ENCODE measurements around the gene TST.

Gene TST

DNA sequence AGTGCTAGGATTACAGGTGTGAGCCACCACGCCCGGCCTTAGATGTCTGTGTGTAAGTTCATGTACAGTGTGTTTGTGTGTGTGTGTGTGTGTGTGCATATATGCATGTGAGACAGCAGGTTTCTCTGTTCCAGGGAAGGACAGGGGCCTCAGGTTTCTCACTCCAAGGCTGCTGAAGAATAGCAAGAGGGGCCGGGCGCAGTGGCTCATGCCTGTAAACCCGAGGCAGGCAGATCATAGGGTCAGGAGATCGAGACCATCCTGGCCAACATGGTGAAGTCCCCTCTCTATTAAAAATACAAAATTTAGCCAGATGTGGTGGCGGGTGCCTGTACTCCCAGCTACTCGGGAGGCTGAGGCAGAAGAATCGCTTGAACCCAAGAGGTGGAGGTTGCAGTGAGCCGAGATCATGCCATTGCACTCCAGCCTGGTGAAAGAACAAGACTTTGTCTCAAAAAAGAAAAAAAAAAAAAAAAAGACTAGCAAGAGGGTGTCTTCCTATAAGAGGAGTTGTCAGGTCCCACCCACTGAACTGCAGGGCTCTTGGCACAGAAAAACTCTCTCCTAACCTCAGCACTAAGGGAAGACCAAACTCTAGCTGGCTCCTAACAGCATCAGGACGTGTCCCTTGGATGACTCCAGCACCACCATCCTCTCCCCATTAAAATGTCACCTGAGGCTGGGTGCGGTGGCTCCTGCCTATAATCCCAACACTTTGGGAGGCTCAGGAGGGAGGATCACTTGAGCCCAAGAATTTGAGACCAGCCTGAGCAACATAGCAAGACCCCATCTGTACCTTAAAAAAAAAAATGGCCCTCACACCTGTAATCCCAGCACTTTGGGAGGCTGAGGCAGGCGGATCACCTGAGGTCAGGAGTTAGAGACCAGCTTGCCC lies 40.0 kb downstream of the TST start:
- no peak for DNase-seq

DNA sequence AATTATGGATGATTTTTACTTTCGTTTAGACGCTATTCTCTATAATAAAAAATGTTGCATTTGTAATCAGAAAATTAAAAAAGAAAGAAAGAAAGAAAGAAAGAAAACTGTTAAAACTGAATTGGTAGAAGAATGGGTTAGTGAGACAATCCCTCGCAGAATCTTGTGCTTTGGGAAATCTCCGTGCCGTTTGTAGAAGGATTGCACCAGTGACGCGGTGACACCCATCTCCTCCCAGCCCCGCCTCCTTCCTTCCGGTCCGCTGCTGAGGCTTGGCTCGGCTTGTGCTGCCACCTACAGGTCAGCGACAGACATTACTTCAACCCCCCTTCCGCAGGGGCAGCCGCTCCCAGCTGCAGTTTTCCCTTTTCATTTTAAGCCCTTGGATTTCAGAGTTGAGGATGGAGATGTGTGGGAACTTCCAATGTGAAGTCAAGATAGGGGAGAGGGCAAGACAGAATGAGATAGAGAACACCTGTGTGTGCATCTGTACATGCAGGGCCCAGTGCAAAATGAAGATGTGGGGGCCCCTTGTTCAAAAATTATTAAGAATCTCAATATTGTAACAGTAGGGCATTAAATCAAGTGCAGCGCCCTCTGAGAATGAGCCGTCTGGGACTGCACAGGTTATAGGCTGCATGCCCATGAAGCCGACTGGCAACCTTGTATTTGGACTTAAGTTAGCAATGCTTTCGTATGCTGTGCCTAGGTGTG lies 41.1 kb downstream of the TST start:
- DNase-seq: peak; percentile 79

- no peak for DNase-seq
These were observed 41.8 kb downstream of the TST start for GRCh38 chr22:36977401-36977861.

GRCh38 chr22:36976606-36977005 lies 42.6 kb downstream of the TST start:
- no peak for DNase-seq

DNA sequence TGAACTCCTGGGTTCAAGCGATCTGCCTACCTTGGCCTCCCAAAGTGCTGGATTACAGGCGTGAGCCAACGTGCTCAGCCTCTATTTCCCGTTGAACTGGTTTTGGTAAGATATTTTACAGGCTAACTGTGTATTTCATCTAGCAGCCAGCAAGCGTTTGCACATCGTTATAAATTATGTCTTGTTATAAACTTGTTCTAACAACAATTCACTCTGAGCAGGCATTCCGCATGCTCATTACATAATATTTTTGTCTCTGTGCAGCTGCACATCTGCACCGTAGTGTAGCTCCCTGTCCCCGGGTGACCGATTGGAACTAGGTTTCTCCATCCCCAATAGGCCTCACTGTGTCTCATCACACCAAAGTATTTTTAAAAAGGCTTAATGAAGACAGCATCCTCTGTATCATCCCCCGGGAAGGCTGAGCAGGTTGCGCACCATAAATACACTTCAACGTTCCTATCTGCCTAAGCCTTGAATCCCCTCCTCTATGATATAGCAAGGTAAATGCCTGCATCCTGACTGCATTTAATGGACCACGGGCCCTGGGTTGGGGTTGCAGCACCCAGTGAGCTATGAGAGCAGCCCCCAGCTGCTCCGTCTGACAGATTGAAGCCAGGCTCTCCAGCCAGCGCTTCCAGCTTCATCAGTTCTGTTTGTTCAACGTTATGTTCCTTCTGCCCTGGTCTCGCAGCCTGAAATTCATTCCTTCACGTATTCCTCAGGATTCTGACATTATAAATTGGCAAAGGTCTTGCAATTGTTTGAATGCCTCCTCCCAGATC lies 47.7 kb downstream of the TST start:
- DNase-seq: no peak

DNA sequence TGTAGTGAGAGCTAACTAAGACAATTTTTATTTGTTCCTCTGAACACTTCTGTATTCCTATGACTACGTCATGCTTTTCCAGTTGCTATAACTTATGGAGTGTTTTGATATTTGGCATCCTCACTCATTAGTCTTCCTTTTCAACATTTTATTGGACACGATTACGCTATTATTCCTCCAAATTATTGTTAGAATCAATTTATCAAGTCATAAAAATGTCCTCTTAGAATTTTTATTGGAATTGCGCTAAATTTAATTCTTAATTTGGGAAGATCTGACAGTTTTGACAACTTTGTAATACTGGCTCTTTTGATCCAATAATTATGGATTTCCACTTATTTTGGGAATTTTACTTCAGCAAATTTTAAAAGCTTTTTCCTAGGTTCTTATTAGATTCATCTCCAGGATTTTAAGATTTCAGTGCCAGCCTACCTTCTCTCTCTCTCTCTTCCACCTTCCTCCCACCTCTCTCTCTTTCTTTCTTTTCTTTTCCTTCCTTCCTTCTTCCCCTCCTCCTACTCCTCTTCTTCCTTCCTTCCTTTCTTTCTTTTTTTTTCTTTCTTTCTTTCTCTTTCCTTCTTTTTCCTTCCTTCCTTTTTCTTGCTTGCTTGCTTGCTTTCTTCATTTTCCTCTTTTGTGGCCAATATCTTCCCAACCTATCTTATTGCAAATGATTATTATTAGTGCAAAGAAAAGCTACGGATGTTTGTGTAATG lies 50.8 kb downstream of the TST start:
- no peak for DNase-seq

GRCh38 chr22:36966851-36967540 lies 52.3 kb downstream of the TST start:
- no peak for DNase-seq

DNA sequence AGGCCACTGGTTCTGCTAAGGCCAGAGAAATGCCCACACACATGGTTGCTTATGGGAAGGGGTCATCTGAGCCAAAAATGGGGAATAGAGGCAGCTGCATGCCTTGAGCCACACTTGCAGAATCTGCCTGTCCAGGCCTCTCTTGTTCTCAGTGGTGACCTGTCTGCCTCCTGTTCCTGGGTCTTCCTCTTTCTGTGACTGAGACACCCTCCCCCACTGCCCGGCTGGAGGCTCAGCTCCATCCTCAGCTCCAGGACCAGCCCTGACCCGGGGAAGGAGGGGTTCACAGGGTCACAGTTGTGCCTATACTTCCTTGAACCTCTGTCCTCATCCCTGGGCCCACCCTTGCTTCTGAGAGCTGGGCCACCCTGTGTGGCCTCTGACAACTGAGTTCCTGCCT lies 53.6 kb downstream of the TST start:
- peak; percentile 9 for DNase-seq

DNA sequence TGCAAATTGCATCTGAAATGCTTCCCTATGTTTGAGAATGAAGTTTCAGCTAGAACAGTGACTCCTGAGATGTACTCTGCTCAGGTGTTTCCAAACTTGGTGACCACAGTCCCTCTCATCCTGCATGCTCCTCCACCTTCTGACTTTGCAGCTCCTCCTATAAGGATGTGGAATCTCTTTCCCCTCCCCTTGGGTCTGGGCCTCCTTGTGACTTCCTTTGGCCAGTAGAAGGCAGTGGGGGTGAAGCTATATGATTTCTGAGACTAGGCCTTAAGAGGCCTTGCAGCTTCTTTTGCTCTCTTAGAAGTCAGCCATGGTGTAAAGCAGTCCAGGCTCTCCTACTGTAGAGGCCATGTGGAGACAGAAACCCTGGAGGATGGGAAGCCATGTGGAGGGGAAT lies 55.1 kb downstream of the TST start:
- peak; percentile 41 for DNase-seq

GRCh38 chr22:36963302-36963701 lies 55.9 kb downstream of the TST start:
- DNase-seq: peak; percentile 35

GRCh38 chr22:36961626-36962025 lies 57.6 kb downstream of the TST start:
- no peak for DNase-seq
